Measurements from ENCODE around the gene GRIK5. TPM values are rescaled to one million over a fixed set of nuclear protein-coding genes. Genes with fewer than 3 reads are reported as not detected.

GRIK5 gene
- total RNA-seq, 2 donors from 2014 or later = 2.1 to 5.9 TPM

DNA sequence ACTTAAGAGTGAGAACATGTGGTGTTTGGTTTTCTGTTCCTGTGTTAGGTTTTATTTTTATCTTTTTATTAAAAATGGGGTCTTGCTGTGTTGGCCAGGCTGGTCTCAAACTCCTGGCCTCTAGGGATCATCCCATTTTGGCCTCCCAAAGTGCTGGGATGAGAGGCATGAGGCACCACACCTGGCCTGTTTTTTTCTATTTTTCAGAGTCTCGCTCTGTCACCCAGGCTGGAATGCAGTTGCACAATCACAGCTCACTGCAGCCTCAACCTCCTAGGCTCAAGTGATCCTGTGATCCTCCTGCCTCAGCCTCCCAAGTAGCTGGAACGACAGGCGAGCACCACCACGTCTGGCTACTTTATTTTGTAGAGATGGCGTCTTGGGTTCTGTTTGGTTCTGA, 13.5 kb upstream of the GRIK5 start:
- Histone ChIP-seq H3K27me3 (no peaks in the 10 kb centered on the region), H3K4me3 (no peak overlapping the region), H3K27ac (no peak overlapping the region), H3K4me1 (peaks cover 14% of the 10 kb centered on the region), H3K36me3 (replicated peaks in 1 of 2; ENCODE audit: insufficient read depth in 1 of 2, low read depth in 2 of 2) (peaks cover 19 to 22% of the 10 kb centered on the region in 2 donors), H3K9me3 (no peaks in the 10 kb centered on the region)
- WGBS, 2 donors = 95 to 97% methylated on average over 5 of the region's 5 CpGs
- intact Hi-C loops (cut with DNase I) = no loop called here
- ATAC-seq (no peak), DNase-seq (no peak)
- TF ChIP-seq POLR2A (IDR thresholded peaks at IDR 0.05) = no peak
- TF ChIP-seq, protein P1, sequence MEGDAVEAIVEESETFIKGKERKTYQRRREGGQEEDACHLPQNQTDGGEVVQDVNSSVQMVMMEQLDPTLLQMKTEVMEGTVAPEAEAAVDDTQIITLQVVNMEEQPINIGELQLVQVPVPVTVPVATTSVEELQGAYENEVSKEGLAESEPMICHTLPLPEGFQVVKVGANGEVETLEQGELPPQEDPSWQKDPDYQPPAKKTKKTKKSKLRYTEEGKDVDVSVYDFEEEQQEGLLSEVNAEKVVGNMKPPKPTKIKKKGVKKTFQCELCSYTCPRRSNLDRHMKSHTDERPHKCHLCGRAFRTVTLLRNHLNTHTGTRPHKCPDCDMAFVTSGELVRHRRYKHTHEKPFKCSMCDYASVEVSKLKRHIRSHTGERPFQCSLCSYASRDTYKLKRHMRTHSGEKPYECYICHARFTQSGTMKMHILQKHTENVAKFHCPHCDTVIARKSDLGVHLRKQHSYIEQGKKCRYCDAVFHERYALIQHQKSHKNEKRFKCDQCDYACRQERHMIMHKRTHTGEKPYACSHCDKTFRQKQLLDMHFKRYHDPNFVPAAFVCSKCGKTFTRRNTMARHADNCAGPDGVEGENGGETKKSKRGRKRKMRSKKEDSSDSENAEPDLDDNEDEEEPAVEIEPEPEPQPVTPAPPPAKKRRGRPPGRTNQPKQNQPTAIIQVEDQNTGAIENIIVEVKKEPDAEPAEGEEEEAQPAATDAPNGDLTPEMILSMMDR (IDR thresholded peaks at IDR 0.05) = no peak

DNA sequence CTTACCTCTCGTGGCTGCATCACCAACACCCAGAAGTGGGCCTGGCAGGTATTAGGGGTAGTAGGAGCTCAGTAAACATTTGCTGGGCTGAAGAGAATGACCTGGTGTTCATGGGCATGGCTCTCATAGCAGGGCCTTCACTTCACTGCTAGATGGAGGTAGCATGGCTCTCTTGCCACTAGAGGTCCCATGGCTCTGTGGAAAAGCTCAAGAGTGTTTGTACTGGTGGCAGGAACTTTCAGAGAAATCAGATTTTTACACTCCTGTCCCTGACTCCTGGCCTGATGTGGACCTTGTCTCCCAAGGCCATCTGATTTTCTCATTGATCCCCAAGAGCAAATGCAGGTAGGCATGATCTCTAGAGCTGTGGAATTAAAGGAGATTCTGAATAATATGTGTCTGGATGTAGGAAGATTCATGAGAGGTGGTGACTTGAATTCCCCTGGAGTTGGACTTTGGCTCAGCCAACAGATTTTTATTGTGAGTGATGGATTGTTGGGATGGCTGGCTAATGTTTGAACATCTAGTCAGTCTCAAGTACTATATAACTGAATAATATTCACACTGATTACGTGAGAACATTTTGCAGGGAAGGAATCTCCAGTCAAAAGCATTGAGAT, 11.7 kb upstream of the GRIK5 start:
- Histone ChIP-seq H3K27ac (no peak overlapping the region), H3K36me3 (replicated peaks in 1 of 2; ENCODE audit: insufficient read depth in 1 of 2, low read depth in 2 of 2) (peaks cover 19 to 22% of the 10 kb centered on the region in 2 donors)
- peak; percentile 58 for ATAC-seq

DNA sequence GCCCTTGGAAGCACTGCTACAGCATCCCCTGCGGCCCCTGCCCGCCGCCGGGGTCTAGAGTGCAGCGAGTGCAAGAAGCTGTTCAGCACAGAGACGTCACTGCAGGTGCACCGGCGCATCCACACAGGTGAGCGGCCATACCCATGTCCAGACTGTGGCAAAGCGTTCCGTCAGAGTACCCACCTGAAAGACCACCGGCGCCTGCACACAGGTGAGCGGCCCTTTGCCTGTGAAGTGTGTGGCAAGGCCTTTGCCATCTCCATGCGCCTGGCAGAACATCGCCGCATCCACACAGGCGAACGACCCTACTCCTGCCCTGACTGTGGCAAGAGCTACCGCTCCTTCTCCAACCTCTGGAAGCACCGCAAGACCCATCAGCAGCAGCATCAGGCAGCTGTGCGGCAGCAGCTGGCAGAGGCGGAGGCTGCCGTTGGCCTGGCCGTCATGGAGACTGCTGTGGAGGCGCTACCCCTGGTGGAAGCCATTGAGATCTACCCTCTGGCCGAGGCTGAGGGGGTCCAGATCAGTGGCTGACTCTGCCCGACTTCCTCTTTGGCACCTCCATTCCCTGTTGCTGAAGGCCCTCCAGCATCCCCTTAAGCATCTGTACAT, 10.9 kb upstream of the GRIK5 start:
- TF ChIP-seq POLR2A (IDR thresholded peaks at IDR 0.05) = no peak
- TF ChIP-seq, protein P1 (IDR thresholded peaks at IDR 0.05) = no peak
- DNase-seq (no peak), ATAC-seq (no peak)
- peaks cover 19 to 22% of the 10 kb centered on the region in 2 donors for H3K36me3 ChIP-seq (replicated peaks in 1 of 2; ENCODE audit: insufficient read depth in 1 of 2, low read depth in 2 of 2)
- H3K4me3 ChIP-seq = no peak overlapping the region
- WGBS, 2 donors = 85 to 90% methylated on average over 14 to 27 of the region's 28 CpGs
- intact Hi-C loops (cut with DNase I) = no loop called here
- H3K27me3 ChIP-seq = no peaks in the 10 kb centered on the region
- no peaks in the 10 kb centered on the region for H3K9me3 ChIP-seq
- H3K27ac ChIP-seq = no peak overlapping the region
- peaks cover 25% of the 10 kb centered on the region for H3K4me1 ChIP-seq

More for the DNA sequence above, 11.7 kb upstream of the GRIK5 start:
- Histone ChIP-seq H3K27me3 (no peaks in the 10 kb centered on the region), H3K4me1 (peaks cover 25% of the 10 kb centered on the region), H3K9me3 (no peaks in the 10 kb centered on the region), H3K4me3 (no peak overlapping the region)
- WGBS, 2 donors = 39 to 60% methylated on average over 2 of the region's 2 CpGs
- DNase-seq = peak in 3 of 4 donors; percentile 36 to 43 (median 36)
- intact Hi-C loops (cut with DNase I) = no loop called here
- TF ChIP-seq, protein P1 (IDR thresholded peaks at IDR 0.05) = peak; percentile 16 to 52 (median 51)
- no peak for TF ChIP-seq POLR2A (IDR thresholded peaks at IDR 0.05)

DNA sequence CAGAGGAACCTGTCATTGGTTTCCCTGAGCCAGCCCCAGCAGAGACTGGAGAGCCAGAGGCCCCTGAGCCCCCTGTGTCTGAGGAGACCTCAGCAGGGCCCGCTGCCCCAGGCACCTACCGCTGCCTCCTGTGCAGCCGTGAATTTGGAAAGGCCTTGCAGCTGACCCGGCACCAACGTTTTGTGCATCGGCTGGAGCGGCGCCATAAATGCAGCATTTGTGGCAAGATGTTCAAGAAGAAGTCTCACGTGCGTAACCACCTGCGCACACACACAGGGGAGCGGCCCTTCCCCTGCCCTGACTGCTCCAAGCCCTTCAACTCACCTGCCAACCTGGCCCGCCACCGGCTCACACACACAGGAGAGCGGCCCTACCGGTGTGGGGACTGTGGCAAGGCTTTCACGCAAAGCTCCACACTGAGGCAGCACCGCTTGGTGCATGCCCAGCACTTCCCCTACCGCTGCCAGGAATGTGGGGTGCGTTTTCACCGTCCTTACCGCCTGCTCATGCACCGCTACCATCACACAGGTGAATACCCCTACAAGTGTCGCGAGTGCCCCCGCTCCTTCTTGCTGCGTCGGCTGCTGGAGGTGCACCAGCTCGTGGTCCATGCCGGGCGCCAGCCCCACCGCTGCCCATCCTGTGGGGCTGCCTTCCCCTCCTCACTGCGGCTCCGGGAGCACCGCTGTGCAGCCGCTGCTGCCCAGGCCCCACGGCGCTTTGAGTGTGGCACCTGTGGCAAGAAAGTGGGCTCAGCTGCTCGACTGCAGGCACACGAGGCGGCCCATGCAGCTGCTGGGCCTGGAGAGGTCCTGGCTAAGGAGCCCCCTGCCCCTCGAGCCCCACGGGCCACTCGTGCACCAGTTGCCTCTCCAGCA, 10.1 kb upstream of the GRIK5 start:
- TF ChIP-seq POLR2A (IDR thresholded peaks at IDR 0.05) = no peak
- TF ChIP-seq, protein P1 (IDR thresholded peaks at IDR 0.05) = no peak
- H3K4me1 ChIP-seq = peaks cover 27% of the 10 kb centered on the region
- H3K27me3 ChIP-seq = no peaks in the 10 kb centered on the region
- no peak overlapping the region for H3K27ac ChIP-seq
- ATAC-seq (no peak), DNase-seq (no peak)
- intact Hi-C loops (cut with DNase I) = no loop called here
- H3K36me3 ChIP-seq (replicated peaks in 1 of 2; ENCODE audit: insufficient read depth in 1 of 2, low read depth in 2 of 2) = peaks cover 19 to 22% of the 10 kb centered on the region in 2 donors
- H3K4me3 ChIP-seq = no peak overlapping the region
- WGBS, 2 donors = 93 to 98% methylated on average over 11 to 33 of the region's 44 CpGs
- H3K9me3 ChIP-seq = no peaks in the 10 kb centered on the region
